ENCODE data around the gene SDF4.

SDF4 gene

GRCh38 chr1:1239614-1240347 is 8.0 kb upstream of the SDF4 start:
- Mint-ChIP-seq H3K4me1 (no peaks in the 10 kb centered on the region), H3K27ac (no peak overlapping the region), H3K9me3 (no peaks in the 10 kb centered on the region), H3K36me3 (peaks cover 4% of the 10 kb centered on the region), H3K4me3 (no peak overlapping the region)
- ATAC-seq: no peak
- peak in 1 of 2 donors; percentile 49 for DNase-seq (ENCODE audit: low spot score in 2 of 2)

DNA sequence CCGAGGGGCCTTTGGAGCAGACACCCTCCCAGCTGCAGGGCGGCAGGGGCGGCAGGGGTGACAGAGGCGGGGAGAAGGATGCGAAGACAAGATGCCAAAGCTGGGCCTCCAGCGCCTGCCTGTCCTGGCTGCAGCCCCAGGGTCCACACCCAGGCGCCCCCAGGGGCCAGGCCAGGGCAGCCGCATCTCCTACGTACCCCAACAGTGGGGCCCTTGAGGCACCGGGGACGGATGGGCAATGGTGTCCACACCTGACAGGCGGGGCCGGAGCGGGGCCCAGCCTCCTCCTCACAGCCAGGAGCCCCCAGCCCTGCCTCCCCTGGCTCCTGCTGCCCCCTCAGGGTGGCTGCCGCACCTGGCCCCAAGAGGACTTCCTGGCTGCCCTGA is 7.4 kb upstream of the SDF4 start:
- no peak for ATAC-seq
- Mint-ChIP-seq H3K9me3 (no peaks in the 10 kb centered on the region), H3K27ac (no peak overlapping the region), H3K4me1 (peaks cover 6% of the 10 kb centered on the region), H3K4me3 (no peak overlapping the region), H3K36me3 (peaks cover 10% of the 10 kb centered on the region)
- no peak for DNase-seq (ENCODE audit: low spot score in 2 of 2)

- Mint-ChIP-seq H3K4me1 (peaks cover 10% of the 10 kb centered on the region), H3K4me3 (no peak overlapping the region), H3K27ac (no peak overlapping the region), H3K36me3 (peaks cover 15% of the 10 kb centered on the region), H3K9me3 (no peaks in the 10 kb centered on the region)
- ATAC-seq (no peak), DNase-seq (ENCODE audit: low spot score in 2 of 2) (no peak)
These were observed 6.9 kb upstream of the SDF4 start for GRCh38 chr1:1238702-1239178.

GRCh38 chr1:1237874-1238701 is 6.3 kb upstream of the SDF4 start:
- peak; percentile 9 for ATAC-seq
- H3K4me3 Mint-ChIP-seq: no peak overlapping the region
- H3K4me1 Mint-ChIP-seq: peaks cover 16% of the 10 kb centered on the region
- no peaks in the 10 kb centered on the region for H3K9me3 Mint-ChIP-seq
- no peak overlapping the region for H3K27ac Mint-ChIP-seq
- DNase-seq (ENCODE audit: low spot score in 2 of 2): peak in 1 of 2 donors; percentile 52
- H3K36me3 Mint-ChIP-seq: peaks cover 20% of the 10 kb centered on the region

GRCh38 chr1:1236945-1237873 is 5.4 kb upstream of the SDF4 start:
- Mint-ChIP-seq H3K36me3 (peaks cover 20% of the 10 kb centered on the region), H3K27ac (no peak overlapping the region), H3K9me3 (no peaks in the 10 kb centered on the region), H3K4me3 (no peak overlapping the region), H3K4me1 (peaks cover 16% of the 10 kb centered on the region)
- DNase-seq (ENCODE audit: low spot score in 2 of 2) (no peak), ATAC-seq (no peak)

- no peak for DNase-seq (ENCODE audit: low spot score in 2 of 2)
- peaks cover 16% of the 10 kb centered on the region for H3K4me1 Mint-ChIP-seq
- H3K4me3 Mint-ChIP-seq: no peak overlapping the region
- no peaks in the 10 kb centered on the region for H3K9me3 Mint-ChIP-seq
- no peak overlapping the region for H3K27ac Mint-ChIP-seq
- ATAC-seq: no peak
- peaks cover 24% of the 10 kb centered on the region for H3K36me3 Mint-ChIP-seq
These were observed 4.5 kb upstream of the SDF4 start for GRCh38 chr1:1236176-1236763.

DNA sequence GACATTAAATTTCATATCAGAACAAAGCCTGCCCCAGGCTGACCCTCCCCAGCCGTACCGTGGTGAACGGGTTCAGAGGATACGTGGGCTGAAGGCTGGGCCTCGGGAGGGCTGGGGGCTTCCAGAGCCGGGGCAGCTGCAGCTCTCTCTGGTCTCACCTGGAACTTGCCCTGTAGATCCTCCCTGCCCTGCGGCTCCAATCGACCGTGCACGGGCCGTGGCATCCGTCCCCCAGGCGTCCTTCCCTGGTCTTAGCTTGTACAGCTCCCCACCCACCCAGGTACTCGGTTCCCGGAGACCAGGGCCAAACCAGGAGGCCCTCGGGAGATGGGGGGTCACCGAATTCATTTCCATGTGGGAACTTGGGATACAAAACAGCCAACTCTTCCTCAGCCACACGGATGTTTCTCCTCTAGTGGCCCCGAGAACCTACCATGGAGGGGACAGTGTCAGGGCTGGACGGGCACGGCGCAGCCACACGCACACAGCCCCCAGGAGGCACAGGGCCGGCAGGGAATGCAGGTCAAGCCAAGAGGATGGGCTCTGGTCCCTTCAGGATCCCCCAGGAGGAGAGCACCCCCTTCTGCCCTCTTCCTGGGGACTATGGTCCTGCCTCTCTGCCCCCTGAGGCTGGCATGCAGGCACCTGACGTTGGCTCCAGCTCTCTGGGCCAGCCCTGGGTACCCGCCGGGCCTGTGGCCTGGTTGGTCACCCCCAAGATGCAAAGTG is 3.4 kb upstream of the SDF4 start:
- ATAC-seq (no peak), DNase-seq (ENCODE audit: low spot score in 2 of 2) (no peak)
- Mint-ChIP-seq H3K36me3 (peaks cover 35% of the 10 kb centered on the region), H3K9me3 (no peaks in the 10 kb centered on the region), H3K4me3 (peak overlapping the region; percentile 61), H3K27ac (no peak overlapping the region), H3K4me1 (peaks cover 24% of the 10 kb centered on the region)

DNA sequence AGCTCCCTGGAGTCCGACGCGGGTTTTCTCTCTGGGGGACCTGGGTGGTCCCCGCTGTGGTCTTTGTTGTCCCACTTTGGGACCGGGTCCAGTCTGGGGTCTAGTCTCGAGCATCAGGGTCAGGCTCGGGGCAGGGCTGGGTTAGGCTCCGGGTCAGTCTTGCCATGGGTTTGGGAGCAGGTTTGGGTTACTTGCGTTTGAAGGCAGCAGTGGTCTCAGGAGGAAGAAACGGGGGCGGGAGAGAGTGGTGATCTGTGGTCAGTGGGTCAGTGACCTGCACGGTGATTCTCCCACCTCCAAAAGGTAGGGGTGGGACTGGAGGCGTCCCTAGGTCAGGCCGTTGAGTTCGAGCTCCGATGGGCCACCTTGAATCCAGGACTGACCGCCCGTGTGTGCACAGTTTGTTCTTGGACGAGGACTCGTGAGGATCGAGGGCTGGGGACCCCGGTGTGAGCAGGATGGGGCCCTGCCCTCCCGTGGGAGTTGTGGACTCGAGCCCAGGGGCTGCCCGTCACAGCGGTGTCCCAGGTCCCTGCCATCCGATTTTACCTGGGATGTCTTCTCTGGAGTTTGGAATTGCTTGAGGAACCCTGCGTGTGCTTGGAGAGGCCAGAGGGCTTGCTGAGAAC is 2.5 kb upstream of the SDF4 start:
- DNase-seq (ENCODE audit: low spot score in 2 of 2): no peak
- H3K4me1 Mint-ChIP-seq: peaks cover 33% of the 10 kb centered on the region

DNA sequence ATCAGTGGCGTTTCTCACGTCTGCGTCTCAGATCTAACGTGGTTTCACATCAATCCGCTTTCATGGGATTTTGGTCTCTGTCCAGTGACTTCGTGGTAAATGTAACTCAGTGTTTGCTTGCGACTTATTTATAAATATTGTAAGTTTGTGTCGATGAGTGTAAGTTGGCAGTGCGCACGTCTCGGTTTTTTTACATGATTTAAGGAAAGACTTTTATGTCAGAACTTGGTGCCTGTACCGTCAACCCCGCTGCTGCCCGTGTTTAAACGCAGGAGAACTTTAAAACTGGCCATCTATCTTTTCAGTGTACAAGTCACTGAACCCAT is 1.7 kb upstream of the SDF4 start:
- H3K4me3 Mint-ChIP-seq: peak overlapping the region; percentile 61
- H3K9me3 Mint-ChIP-seq: no peaks in the 10 kb centered on the region

More for the DNA sequence above, 2.5 kb upstream of the SDF4 start:
- Mint-ChIP-seq H3K4me3 (peak overlapping the region; percentile 61), H3K9me3 (no peaks in the 10 kb centered on the region), H3K36me3 (peaks cover 44% of the 10 kb centered on the region), H3K27ac (no peak overlapping the region)
- ATAC-seq: no peak

DNA sequence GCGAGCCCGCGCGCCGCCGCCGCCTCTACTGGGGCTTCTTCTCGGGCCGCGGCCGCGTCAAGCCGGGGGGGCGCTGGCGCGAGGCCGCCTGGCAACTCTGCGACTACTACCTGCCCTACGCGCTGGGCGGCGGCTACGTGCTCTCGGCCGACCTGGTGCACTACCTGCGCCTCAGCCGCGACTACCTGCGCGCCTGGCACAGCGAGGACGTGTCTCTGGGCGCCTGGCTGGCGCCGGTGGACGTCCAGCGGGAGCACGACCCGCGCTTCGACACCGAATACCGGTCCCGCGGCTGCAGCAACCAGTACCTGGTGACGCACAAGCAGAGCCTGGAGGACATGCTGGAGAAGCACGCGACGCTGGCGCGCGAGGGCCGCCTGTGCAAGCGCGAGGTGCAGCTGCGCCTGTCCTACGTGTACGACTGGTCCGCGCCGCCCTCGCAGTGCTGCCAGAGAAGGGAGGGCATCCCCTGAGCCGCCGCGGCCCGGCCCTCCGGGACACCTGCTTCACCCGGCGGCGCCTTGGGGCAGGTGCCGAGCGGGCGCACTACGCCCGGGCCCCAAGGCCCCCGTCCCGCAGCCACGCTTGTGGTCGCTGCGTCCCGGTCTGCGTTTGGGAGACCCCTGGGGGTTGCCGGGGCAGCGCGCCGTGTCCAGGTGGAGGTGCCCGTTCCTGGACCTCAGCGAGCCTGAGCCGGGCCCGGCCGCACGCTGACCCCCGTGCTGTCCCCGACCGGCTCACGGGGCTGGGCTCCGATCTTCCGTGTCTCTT is 1.2 kb upstream of the SDF4 start:
- DNase-seq (ENCODE audit: low spot score in 2 of 2): no peak
- Mint-ChIP-seq H3K9me3 (no peaks in the 10 kb centered on the region), H3K4me3 (peak overlapping the region; percentile 61), H3K27ac (peak overlapping the region; percentile 74), H3K36me3 (peaks cover 57% of the 10 kb centered on the region), H3K4me1 (peaks cover 35% of the 10 kb centered on the region)
- ATAC-seq: no peak

More for the DNA sequence above, 1.7 kb upstream of the SDF4 start:
- ATAC-seq: no peak
- Mint-ChIP-seq H3K27ac (peak overlapping the region; percentile 74), H3K36me3 (peaks cover 51% of the 10 kb centered on the region), H3K4me1 (peaks cover 35% of the 10 kb centered on the region)
- DNase-seq (ENCODE audit: low spot score in 2 of 2): no peak

GRCh38 chr1:1232208-1232795 is 501 bp upstream of the SDF4 start, which contains the start of gene B3GALT6:
TSS of gene B3GALT6 (plus strand) at chr1:1232237. CDS start at chr1:1232279, 42 bp downstream.
- Mint-ChIP-seq H3K4me3 (peak within 1 kb of the TSS; percentile 87), H3K36me3 (peaks cover 63% of the 10 kb centered on the region), H3K27ac (peak within 1 kb of the TSS; percentile 94), H3K9me3 (no peaks in the 10 kb centered on the region), H3K4me1 (peaks cover 35% of the 10 kb centered on the region)
- DNase-seq (ENCODE audit: low spot score in 2 of 2): no peak
- ATAC-seq: no peak

DNA sequence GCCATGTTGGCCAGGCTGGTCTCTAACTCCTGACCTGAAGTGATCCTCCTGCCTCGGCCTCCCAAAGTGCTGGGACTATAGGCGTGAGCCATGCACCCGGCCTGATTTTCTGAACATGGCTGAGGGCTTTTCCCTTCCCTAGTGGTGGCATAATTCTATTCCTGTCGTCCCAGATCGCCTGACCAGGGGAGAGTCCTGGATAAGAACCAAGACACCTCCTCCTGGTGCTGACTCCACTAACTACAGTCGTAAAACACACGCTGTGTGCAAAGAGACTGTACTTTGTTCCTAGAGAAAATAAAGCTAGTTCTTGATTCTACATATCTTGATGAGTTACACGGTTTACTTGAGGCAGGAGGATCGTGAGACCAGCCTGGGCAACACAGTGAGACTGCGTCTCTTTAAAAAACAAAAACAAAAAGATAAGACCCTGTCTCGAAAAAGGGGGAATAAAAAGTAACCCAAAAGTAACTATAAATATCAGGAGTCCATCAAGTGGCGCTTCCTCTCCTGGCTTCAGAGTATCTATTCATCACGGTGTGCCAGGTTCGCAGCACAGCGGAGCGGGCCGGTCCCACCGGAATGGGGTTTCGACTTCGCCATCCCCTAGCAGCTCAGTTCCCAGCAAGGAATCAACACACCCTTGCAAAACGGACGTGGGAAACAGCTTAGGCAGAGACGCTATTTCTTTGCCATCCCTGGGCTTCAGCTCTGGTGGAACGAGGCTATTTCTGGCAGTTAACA is 973 bp downstream of the SDF4 start:
- Mint-ChIP-seq H3K4me3 (peak overlapping the region; percentile 87), H3K9me3 (no peaks in the 10 kb centered on the region), H3K27ac (peak overlapping the region; percentile 94), H3K36me3 (peaks cover 76% of the 10 kb centered on the region), H3K4me1 (peaks cover 37% of the 10 kb centered on the region)
- no peak for DNase-seq (ENCODE audit: low spot score in 2 of 2)
- ATAC-seq: no peak
